ENCODE measurements around the gene SIK3. TPM values are rescaled to one million over a fixed set of nuclear protein-coding genes. Genes with fewer than 3 reads are reported as not detected.
A peak's percentile ranks its signal among the peaks of the same experiment; 100 is the strongest.

Gene SIK3
- total and polyA plus RNA-seq, 2 experiments from 2014 or later, result 6.1 to 33.9 TPM

GRCh38 chr11:117059611-117060148, 38.5 kb downstream of the SIK3 start (continued):
- no peak for TF ChIP-seq ZNF462 (CRISPR knock-in tag; IDR thresholded peaks at IDR 0.05)
- TF ChIP-seq REST (IDR thresholded peaks at IDR 0.05; ENCODE audit: unreplicated experiment), result no peak
- no peak for TF ChIP-seq EZH2 (IDR thresholded peaks at IDR 0.05; ENCODE audit: low read depth, unreplicated experiment)
- no peak for TF ChIP-seq POLR2AphosphoS5 (IDR thresholded peaks at IDR 0.05; ENCODE audit: low read depth)

- no peaks in the 10 kb centered on the region for H3K9me3 Mint-ChIP-seq
- no peaks in the 10 kb centered on the region for H3K27me3 Mint-ChIP-seq (ENCODE audit: insufficient read depth, low read depth, poor library complexity)
- H3K4me3 Mint-ChIP-seq, result no peak overlapping the region
- Histone ChIP-seq H3F3A (replicated peaks; ENCODE audit: low read depth) (no peaks in the 10 kb centered on the region), H3K36me3 (ENCODE audit: insufficient read depth) (no peaks in the 10 kb centered on the region), H3K4me1 (ENCODE audit: insufficient read depth) (peaks cover 8% of the 10 kb centered on the region; the same call in 1 of the 2 replicates), H3K4me2 (no peak overlapping the region), H3K27me3 (ENCODE audit: insufficient read depth) (no peaks in the 10 kb centered on the region), H2AFZ (no peak overlapping the region), H3K79me2 (replicated peaks; ENCODE audit: insufficient read depth) (peaks cover 93% of the 10 kb centered on the region), H3K27ac (ENCODE audit: low read depth) (peak overlapping the region; percentile 13; the same call in 1 of the 2 replicates), H3K9me2 (ENCODE audit: insufficient read depth) (no peaks in the 10 kb centered on the region), H4K20me1 (replicated peaks; ENCODE audit: insufficient read depth) (peaks cover 17% of the 10 kb centered on the region; the same call in 1 of the 2 replicates), H3K4me3 (no peak overlapping the region)
- DNase-seq (ENCODE audit: low spot score) (peak; percentile 47), ATAC-seq (peak; percentile 54)
- peak overlapping the region; percentile 51 for H3K27ac Mint-ChIP-seq
- H3K36me3 Mint-ChIP-seq (ENCODE audit: low read depth), result no peaks in the 10 kb centered on the region
- peaks cover 16% of the 10 kb centered on the region for H3K4me1 Mint-ChIP-seq
- TF ChIP-seq CTCF (conservative IDR thresholded peaks at IDR 0.05; ENCODE audit: low read depth in 2 of 2), result no peak
- TF ChIP-seq EZH2phosphoT487 (IDR thresholded peaks at IDR 0.05; ENCODE audit: unreplicated experiment), result no peak
- no peak for TF ChIP-seq STAT1 (IDR thresholded peaks at IDR 0.05; ENCODE audit: unreplicated experiment)
Observed at GRCh38 chr11:117058761-117059261, 39.4 kb downstream of the SIK3 start.

All from GM23338 (cell line).